Mesendoderm (in vitro differentiated cells): ENCODE measurements around the gene CTXN3. TPM values are rescaled to one million over a fixed set of nuclear protein-coding genes. Genes with fewer than 3 reads are reported as not detected.

Experiments
- DNase-seq: peaks from one replicate; pipeline ENCODE4 v3.0.0; 2013
- H2AK5ac ChIP-seq: 2 replicates; pipeline ENCODE4 v1.6.1; 2013; ENCODE audit warnings: low read length, inconsistent platforms
- H2BK120ac ChIP-seq: 2 replicates; pipeline ENCODE4 v1.6.1; 2013; ENCODE audit warnings: low read depth, mild to moderate bottlenecking, low read length, moderate library complexity, mixed read lengths
- H2BK15ac ChIP-seq: replicated peaks from 2 replicates; pipeline ENCODE4 v1.6.1; 2013; ENCODE audit warnings: low read depth, mild to moderate bottlenecking, moderate library complexity
- H2BK5ac ChIP-seq: 2 replicates; pipeline ENCODE4 v1.6.1; 2013; ENCODE audit warnings: low read length, inconsistent platforms
- H3K18ac ChIP-seq: 2 replicates; pipeline ENCODE4 v1.6.1; 2013; ENCODE audit warnings: mild to moderate bottlenecking, low read length, mixed read lengths
- H3K23ac ChIP-seq: one replicate; pipeline ENCODE4 v1.6.1; 2013; ENCODE audit warnings: low read length
- H3K27ac ChIP-seq: 2 replicates; pipeline ENCODE4 v1.5.1; 2013; ENCODE audit warnings: low read depth, mild to moderate bottlenecking, inconsistent platforms, low read length, moderate library complexity
- H3K27me3 ChIP-seq: 2 replicates; pipeline ENCODE4 v1.6.1; 2013; ENCODE audit warnings: low read length, control low read depth, mild to moderate bottlenecking, inconsistent platforms; ENCODE audit not compliant: insufficient read depth, poor library complexity
- H3K36me3 ChIP-seq: 2 replicates; pipeline ENCODE4 v1.6.1; 2013; ENCODE audit warnings: low read length, inconsistent platforms; ENCODE audit not compliant: control insufficient read depth, insufficient read depth
- H3K4ac ChIP-seq: one replicate; pipeline ENCODE4 v1.6.1; 2013; ENCODE audit warnings: low read depth, mild to moderate bottlenecking, low read length, moderate library complexity
- H3K4me1 ChIP-seq: 2 replicates; pipeline ENCODE4 v1.6.1; 2013; ENCODE audit warnings: low read depth, low read length, inconsistent platforms; ENCODE audit not compliant: control insufficient read depth
- H3K4me2 ChIP-seq: 2 replicates; pipeline ENCODE4 v1.6.1; 2013; ENCODE audit warnings: low read length
- H3K4me3 ChIP-seq: 2 replicates; pipeline ENCODE4 v1.5.1; 2013; ENCODE audit warnings: mild to moderate bottlenecking, low read length
- H3K56ac ChIP-seq: one replicate; pipeline ENCODE4 v1.6.1; 2013; ENCODE audit warnings: low read length
- H3K79me1 ChIP-seq: 2 replicates; pipeline ENCODE4 v1.6.1; 2013; ENCODE audit warnings: low read length, inconsistent platforms
- H3K79me2 ChIP-seq: 2 replicates; pipeline ENCODE4 v1.6.1; 2013; ENCODE audit warnings: mild to moderate bottlenecking, low read length; ENCODE audit not compliant: control insufficient read depth, insufficient read depth
- H3K9ac ChIP-seq: 2 replicates; pipeline ENCODE4 v1.6.1; 2013; ENCODE audit warnings: low read length, inconsistent platforms
- H4K5ac ChIP-seq: one replicate; pipeline ENCODE4 v1.6.1; 2013; ENCODE audit warnings: low read length
- H4K8ac ChIP-seq: one replicate; pipeline ENCODE4 v1.6.1; 2013; ENCODE audit warnings: low read depth, mild to moderate bottlenecking, control low read depth, low read length, moderate library complexity
- WGBS: extraction: QIAGEN DNeasy Blood & Tissue Kit; methylation state at CpG from one replicate; pipeline ENCODE4 v1.1.7; 2013; ENCODE audit warnings: low lambda C conversion rate, missing lambda C conversion rate; ENCODE audit not compliant: insufficient coverage; ENCODE audit errors: extremely low coverage; 5-methylcytosine and 5-hydroxymethylcytosine counted together
- polyA plus RNA-seq, 2 experiments: library from polyadenylated mRNA; stranded (reverse); fragments of 200-250 nt; gene quantifications; one replicate each; pipeline ENCODE4 v1.2.3, GENCODE V29; 2013

Gene CTXN3
- polyA plus RNA-seq (2013, experiment 1 of 2), result not detected
- not detected for polyA plus RNA-seq (2013, experiment 2 of 2)

- Histone ChIP-seq H3K27me3 (no peaks in the 10 kb centered on the region), H4K8ac (no peak within 1 kb of the TSS), H3K18ac (no peak within 1 kb of the TSS), H3K4ac (no peak within 1 kb of the TSS), H3K9ac (no peak within 1 kb of the TSS), H4K5ac (no peak within 1 kb of the TSS), H2BK5ac (no peak within 1 kb of the TSS), H2BK15ac (no peak within 1 kb of the TSS), H3K4me3 (no peak within 1 kb of the TSS), H3K36me3 (no peaks in the 10 kb centered on the region), H3K4me2 (no peak within 1 kb of the TSS), H3K27ac (no peak within 1 kb of the TSS), H3K23ac (no peak within 1 kb of the TSS), H3K79me1 (no peaks in the 10 kb centered on the region), H2AK5ac (no peak within 1 kb of the TSS), H2BK120ac (no peak within 1 kb of the TSS), H3K56ac (no peak within 1 kb of the TSS), H3K79me2 (no peaks in the 10 kb centered on the region), H3K4me1 (peaks cover 4% of the 10 kb centered on the region)
- no peak for DNase-seq
- WGBS, result no CpG with 5 or more reads among the region's 7 CpGs
Measured at GRCh38 chr5:127649018-127649439, at the start of gene CTXN3. TSS of gene CTXN3 (plus strand) at chr5:127649082. CDS start at chr5:127657522, 8,440 bp downstream.

GRCh38 chr5:127599320-127599719 is 49.6 kb upstream of the CTXN3 start:
- no peak overlapping the region for H3K4me3 ChIP-seq
- no peak overlapping the region for H2AK5ac ChIP-seq
- no peak for DNase-seq
- no peak overlapping the region for H3K23ac ChIP-seq
- H3K36me3 ChIP-seq, result no peaks in the 10 kb centered on the region
- H3K4me1 ChIP-seq, result peaks cover 6% of the 10 kb centered on the region
- no peak overlapping the region for H4K5ac ChIP-seq
- H2BK5ac ChIP-seq, result no peak overlapping the region
- H3K18ac ChIP-seq, result no peak overlapping the region
- H3K4ac ChIP-seq, result no peak overlapping the region
- no peak overlapping the region for H4K8ac ChIP-seq
- H2BK120ac ChIP-seq, result no peak overlapping the region
- H2BK15ac ChIP-seq, result no peak overlapping the region
- no peaks in the 10 kb centered on the region for H3K79me2 ChIP-seq
- H3K79me1 ChIP-seq, result no peaks in the 10 kb centered on the region
- H3K56ac ChIP-seq, result no peak overlapping the region
- H3K4me2 ChIP-seq, result no peak overlapping the region
- no peak overlapping the region for H3K9ac ChIP-seq
- WGBS, result no CpG with 5 or more reads among the region's 3 CpGs
- no peaks in the 10 kb centered on the region for H3K27me3 ChIP-seq
- no peak overlapping the region for H3K27ac ChIP-seq

GRCh38 chr5:127599847-127600246 is 49.0 kb upstream of the CTXN3 start:
- no CpG with 5 or more reads among the region's 4 CpGs for WGBS
- no peak overlapping the region for H3K4me3 ChIP-seq
- no peaks in the 10 kb centered on the region for H3K79me1 ChIP-seq

GRCh38 chr5:127601111-127601510 is 47.8 kb upstream of the CTXN3 start:
- peaks cover under 1% of the 10 kb centered on the region for H3K4me1 ChIP-seq

More at GRCh38 chr5:127599847-127600246, 49.0 kb upstream of the CTXN3 start:
- Histone ChIP-seq H3K27me3 (no peaks in the 10 kb centered on the region), H3K4ac (no peak overlapping the region), H3K36me3 (no peaks in the 10 kb centered on the region), H2AK5ac (no peak overlapping the region), H3K79me2 (no peaks in the 10 kb centered on the region), H2BK15ac (no peak overlapping the region), H3K9ac (no peak overlapping the region), H4K8ac (no peak overlapping the region), H2BK120ac (no peak overlapping the region), H3K4me1 (peaks cover 6% of the 10 kb centered on the region), H3K23ac (no peak overlapping the region), H3K27ac (no peak overlapping the region), H4K5ac (no peak overlapping the region), H3K56ac (no peak overlapping the region), H3K4me2 (no peak overlapping the region), H3K18ac (no peak overlapping the region), H2BK5ac (no peak overlapping the region)
- no peak for DNase-seq

DNA sequence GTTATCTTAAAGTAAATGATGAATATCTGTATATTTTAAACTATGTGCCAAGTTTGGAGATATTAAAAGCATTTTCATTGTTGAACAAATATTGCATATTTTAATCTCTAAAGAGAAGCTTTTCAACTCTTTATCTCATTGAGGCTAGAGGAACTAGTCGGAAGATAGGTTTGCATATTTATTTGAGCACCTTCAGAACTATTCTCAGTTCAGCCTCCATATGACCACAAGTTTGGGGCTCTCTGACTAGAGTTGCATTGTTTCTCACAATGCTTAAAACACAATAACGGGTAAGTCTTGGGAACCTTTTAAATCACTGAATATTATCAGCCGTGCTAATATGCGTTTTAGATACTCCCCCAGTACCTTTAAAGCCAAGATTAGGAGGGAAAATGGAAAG is 47.3 kb upstream of the CTXN3 start:
- no peak overlapping the region for H3K4me2 ChIP-seq
- H3K79me2 ChIP-seq, result no peaks in the 10 kb centered on the region
- no peak overlapping the region for H3K27ac ChIP-seq
- H3K23ac ChIP-seq, result no peak overlapping the region
- no peak overlapping the region for H4K8ac ChIP-seq
- no peak overlapping the region for H3K9ac ChIP-seq
- H4K5ac ChIP-seq, result no peak overlapping the region
- H3K18ac ChIP-seq, result no peak overlapping the region
- no peak overlapping the region for H2BK5ac ChIP-seq
- no peak for DNase-seq
- no peak overlapping the region for H3K4me3 ChIP-seq
- no CpG with 5 or more reads among the region's 4 CpGs for WGBS
- H3K79me1 ChIP-seq, result no peaks in the 10 kb centered on the region
- H3K4me1 ChIP-seq, result no peaks in the 10 kb centered on the region
- H2BK15ac ChIP-seq, result no peak overlapping the region
- H3K27me3 ChIP-seq, result no peaks in the 10 kb centered on the region
- H3K36me3 ChIP-seq, result no peaks in the 10 kb centered on the region
- no peak overlapping the region for H2BK120ac ChIP-seq
- H3K4ac ChIP-seq, result no peak overlapping the region
- H2AK5ac ChIP-seq, result no peak overlapping the region
- no peak overlapping the region for H3K56ac ChIP-seq

More at GRCh38 chr5:127601111-127601510, 47.8 kb upstream of the CTXN3 start:
- no peaks in the 10 kb centered on the region for H3K36me3 ChIP-seq
- H3K9ac ChIP-seq, result no peak overlapping the region
- H3K27ac ChIP-seq, result no peak overlapping the region
- H3K4me3 ChIP-seq, result no peak overlapping the region
- no peaks in the 10 kb centered on the region for H3K79me2 ChIP-seq
- H2BK15ac ChIP-seq, result no peak overlapping the region
- H2AK5ac ChIP-seq, result no peak overlapping the region
- H3K18ac ChIP-seq, result no peak overlapping the region
- no peak overlapping the region for H4K8ac ChIP-seq
- no peaks in the 10 kb centered on the region for H3K27me3 ChIP-seq
- no peak for DNase-seq
- no peak overlapping the region for H4K5ac ChIP-seq
- H3K79me1 ChIP-seq, result no peaks in the 10 kb centered on the region
- no peak overlapping the region for H2BK5ac ChIP-seq
- H3K4ac ChIP-seq, result no peak overlapping the region
- H2BK120ac ChIP-seq, result no peak overlapping the region
- H3K56ac ChIP-seq, result no peak overlapping the region
- no peak overlapping the region for H3K23ac ChIP-seq
- no peak overlapping the region for H3K4me2 ChIP-seq
- WGBS, result no CpG with 5 or more reads among the region's 1 CpG

GRCh38 chr5:127602481-127602880 is 46.4 kb upstream of the CTXN3 start:
- H3K27me3 ChIP-seq, result no peaks in the 10 kb centered on the region

More at GRCh38 chr5:127602481-127602880, 46.4 kb upstream of the CTXN3 start:
- Histone ChIP-seq H3K79me2 (no peaks in the 10 kb centered on the region), H3K4ac (no peak overlapping the region), H3K27ac (no peak overlapping the region), H3K4me3 (no peak overlapping the region), H4K8ac (no peak overlapping the region), H2BK120ac (no peak overlapping the region), H4K5ac (no peak overlapping the region), H3K9ac (no peak overlapping the region), H2AK5ac (no peak overlapping the region), H3K18ac (no peak overlapping the region), H3K23ac (no peak overlapping the region), H2BK15ac (no peak overlapping the region), H3K56ac (no peak overlapping the region), H3K36me3 (no peaks in the 10 kb centered on the region), H2BK5ac (no peak overlapping the region), H3K4me1 (no peaks in the 10 kb centered on the region), H3K79me1 (no peaks in the 10 kb centered on the region), H3K4me2 (no peak overlapping the region)
- WGBS, result no CpG with 5 or more reads among the region's 3 CpGs
- DNase-seq, result peak; percentile 33
